ENCODE data around the gene RBKS.
"Not testable (repeated sequence)": the region's sequence is repeated elsewhere in the genome, so short reads cannot be mapped to it uniquely, and the experiment has no call there.

RBKS gene

DNA sequence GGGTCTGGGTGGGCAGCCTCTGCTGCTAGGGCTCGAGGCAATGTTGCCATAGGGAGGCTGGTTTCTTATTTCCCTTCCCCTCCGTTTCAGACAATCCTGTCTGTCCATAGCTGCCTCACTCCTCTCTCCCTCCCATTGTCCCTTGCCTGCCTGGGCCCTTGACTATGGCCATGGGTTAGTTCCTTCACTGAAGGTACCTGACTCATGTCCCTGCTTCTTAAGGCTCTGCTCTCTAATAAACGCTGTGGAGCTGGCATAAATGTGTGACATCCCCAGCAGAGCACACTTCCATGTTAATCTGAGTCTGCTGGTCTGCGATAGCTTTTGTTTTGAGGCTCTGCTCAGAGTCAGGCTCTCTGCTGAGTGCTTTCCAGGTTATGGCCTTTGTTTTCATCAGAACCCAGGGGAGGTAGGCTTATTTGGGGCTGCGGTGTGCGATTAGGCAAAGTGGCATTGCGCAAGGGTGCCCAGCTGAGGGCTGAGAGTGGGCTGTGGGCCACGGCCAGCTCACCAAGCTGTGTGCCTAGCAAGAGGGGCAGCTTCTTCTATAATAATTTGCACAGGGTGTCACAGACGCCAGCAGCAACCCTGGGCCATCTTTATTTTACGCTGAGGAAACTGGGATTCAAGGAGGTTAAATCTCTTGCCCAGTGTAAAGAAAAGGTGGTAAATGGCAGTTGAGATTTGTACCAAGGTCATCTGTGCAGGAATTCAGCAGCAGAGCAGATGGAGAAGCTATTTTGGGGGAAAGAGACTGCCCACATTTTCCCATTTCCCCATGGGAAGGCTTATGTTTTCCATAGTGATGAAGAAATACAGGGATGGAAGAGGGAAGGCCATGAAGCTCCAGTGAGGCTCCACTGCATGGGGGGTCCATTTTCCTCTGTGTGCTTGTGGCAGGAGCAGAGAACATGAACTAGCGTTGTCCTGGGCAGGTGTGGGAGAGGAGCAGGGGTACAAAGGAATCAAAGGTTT lies 93.1 kb downstream of the RBKS start:
- no peak for FAIRE-seq

GRCh38 chr2:27795868-27796277 lies 94.3 kb downstream of the RBKS start:
- FAIRE-seq, result no peak

GRCh38 chr2:27795093-27795834 lies 94.9 kb downstream of the RBKS start:
- FAIRE-seq, result no peak

- no peak for FAIRE-seq
These were observed 97.4 kb downstream of the RBKS start for GRCh38 chr2:27792759-27793158.

GRCh38 chr2:27790796-27791195 lies 99.4 kb downstream of the RBKS start:
- no peak for FAIRE-seq

DNA sequence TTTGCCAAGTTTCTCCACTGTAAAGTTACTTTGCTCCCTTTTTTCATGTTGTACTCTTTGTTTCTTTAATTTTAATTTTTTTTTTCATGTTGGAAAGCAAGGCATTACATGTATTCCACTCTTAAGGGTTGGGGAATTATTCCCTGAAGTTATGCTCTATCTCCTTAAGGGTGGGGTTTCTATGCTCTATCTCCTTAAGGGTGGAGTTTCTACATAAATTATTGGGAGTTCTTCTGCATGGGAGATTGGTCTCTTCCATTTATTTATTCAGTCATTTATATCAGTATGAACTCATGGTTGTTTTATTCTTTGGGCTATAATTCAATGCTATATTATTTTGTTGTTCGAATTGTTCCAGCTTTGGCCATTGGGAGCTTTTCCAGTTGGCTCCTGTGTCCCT lies 107.5 kb downstream of the RBKS start:
- FAIRE-seq, result no peak

- FAIRE-seq, result no peak
These were observed 108.7 kb downstream of the RBKS start for GRCh38 chr2:27781496-27781895.

DNA sequence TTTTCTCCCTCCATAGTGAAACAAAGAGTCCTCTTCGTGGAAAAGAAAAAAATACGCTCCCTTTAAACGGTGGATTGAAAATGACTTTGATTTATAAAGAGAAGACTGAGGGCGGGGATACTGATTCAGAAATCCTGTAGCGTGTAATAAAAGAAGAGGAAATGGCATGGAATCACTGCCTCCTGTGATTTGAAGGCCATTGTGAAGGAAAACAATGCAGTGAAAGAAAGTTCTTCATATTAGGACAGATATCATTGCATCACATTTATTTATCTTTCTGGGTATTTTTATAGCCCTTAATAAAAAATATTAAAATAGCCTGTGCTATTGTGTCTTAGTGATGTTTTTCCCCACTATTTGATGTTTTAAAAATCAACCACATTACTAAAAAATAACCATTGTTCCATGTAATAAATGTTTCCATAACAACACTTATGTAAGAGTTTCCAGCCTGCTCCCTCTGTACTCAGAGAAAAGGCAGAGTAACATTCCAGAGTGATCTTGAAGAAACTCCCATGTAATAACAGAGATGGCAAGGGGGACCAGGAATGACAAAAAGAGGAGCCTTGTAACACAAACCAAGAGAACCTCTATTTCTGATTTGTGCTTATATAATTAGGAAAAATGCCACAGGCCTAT lies 110.7 kb downstream of the RBKS start:
- FAIRE-seq, result no peak

- FAIRE-seq, result no peak
These were observed 113.5 kb downstream of the RBKS start for GRCh38 chr2:27776696-27777095.

DNA sequence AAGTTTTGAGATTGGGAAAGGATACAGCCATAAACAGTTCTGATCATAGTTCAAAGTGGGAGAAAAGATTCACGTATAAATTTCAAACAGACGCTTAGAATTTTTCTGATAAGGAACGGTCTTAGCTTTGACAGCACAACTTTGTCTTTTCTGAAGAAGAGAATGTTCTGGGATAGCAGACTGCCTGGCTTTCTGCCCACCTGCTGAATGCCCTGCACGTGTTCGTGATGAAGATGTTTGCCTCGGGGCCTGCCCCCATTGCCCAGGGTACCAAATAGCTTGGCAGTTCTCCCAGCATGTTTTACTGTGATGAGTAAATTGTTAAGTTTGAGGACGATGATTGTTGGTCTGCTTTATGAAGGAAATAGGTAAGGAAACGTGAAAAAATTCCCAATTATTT lies 114.1 kb downstream of the RBKS start:
- no peak for FAIRE-seq

GRCh38 chr2:27773959-27774358 lies 116.2 kb downstream of the RBKS start:
- FAIRE-seq, result no peak

DNA sequence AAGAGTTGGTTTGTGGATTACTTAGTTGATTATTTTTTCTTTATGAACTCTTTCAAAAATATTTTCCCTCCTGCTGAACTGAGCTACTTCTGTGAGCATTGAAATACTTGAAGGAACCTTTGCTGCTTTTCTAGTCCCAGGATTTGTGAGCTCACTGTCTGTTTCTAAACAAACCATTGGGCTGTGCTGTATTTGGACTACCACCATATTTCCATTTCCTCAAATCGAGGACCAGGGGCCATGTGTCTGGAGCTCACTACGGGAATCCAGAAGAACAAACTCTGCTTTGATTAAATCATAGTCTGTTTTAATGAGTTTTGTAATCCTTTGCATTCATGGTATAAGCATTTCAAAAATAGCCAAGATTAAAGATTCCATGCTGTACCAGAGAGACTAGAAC lies 117.4 kb downstream of the RBKS start:
- FAIRE-seq, result no peak

GRCh38 chr2:27771548-27772335 lies 118.4 kb downstream of the RBKS start, which contains the start of gene MRPL33:
Gene MRPL33 (plus strand): TSS chr2:27771719. CDS start chr2:27771778, 59 bp downstream.
- FAIRE-seq, result peak; percentile 58

GRCh38 chr2:27771202-27771547 lies 119.0 kb downstream of the RBKS start:
- FAIRE-seq, result no peak

DNA sequence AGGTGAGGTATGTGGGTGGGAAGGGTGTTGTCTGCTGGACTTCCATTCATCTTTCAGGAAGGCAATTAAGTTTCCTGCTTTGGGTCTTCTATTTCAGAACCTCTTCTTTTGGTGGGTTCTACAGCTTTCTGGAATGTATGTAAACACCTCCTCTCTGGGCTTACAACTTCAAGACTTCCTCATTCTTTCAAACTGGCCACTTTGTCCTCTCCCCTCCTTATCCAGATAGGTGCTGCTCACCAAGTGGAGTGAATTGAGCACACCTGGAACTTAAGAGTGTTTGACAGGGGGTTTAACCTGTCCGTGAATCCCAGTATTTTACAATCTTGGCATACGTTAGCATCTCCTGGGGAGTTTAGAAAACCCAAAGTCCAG lies 123.9 kb downstream of the RBKS start:
- FAIRE-seq, result no peak

DNA sequence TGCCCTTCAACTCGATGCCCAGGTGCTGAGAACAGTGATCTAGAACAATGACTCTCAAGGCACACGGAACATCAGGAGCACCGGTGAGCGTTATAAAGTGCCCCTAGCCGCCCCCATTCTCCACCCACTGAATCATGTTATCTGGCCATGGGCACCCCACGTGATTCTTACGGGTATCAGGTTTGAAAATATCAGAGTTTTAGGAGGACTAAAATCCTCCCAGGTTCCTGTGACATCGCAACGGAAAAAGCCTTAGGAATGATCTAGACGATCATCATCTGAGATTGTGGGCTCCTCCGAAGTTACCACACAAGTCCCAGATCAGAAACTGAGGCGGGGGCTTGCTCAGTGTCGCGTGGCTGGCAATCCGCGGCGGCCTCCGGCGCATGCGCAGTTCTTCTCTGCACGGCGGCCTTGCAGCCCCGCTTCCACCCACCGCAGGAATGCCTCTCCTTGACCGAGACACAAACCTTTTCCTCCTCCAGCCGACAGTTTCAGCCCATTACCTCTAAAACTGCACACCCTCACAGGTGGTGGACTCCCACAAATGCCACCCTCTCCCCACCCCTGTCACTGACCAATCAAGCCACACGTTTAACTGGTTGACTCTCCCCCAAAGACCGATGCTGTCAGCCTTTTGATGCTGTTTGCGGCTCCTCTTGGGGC lies 124.4 kb downstream of the RBKS start:
- no peak for FAIRE-seq

DNA sequence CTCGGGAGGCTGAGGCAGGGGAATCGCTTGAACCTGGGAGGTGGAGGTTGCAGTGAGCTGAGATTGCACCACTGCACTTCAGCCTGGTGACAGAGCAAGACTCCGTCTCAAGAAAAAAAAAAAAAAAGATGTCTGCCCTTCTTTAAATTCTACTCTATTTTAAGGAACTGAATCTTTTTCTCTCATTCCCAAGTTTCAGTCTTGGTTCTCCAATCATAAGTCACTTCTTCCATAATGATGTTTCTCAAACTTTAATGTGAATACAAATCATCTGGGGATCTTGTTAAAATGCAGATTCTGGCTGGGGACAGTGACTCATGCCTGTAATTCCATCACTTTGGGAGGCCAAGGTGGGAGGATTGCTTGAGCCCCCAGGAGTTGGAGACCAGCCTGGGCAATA lies 125.7 kb downstream of the RBKS start:
- not testable (repeated sequence) for FAIRE-seq

GRCh38 chr2:27763907-27764267 lies 126.3 kb downstream of the RBKS start:
- no peak for FAIRE-seq

DNA sequence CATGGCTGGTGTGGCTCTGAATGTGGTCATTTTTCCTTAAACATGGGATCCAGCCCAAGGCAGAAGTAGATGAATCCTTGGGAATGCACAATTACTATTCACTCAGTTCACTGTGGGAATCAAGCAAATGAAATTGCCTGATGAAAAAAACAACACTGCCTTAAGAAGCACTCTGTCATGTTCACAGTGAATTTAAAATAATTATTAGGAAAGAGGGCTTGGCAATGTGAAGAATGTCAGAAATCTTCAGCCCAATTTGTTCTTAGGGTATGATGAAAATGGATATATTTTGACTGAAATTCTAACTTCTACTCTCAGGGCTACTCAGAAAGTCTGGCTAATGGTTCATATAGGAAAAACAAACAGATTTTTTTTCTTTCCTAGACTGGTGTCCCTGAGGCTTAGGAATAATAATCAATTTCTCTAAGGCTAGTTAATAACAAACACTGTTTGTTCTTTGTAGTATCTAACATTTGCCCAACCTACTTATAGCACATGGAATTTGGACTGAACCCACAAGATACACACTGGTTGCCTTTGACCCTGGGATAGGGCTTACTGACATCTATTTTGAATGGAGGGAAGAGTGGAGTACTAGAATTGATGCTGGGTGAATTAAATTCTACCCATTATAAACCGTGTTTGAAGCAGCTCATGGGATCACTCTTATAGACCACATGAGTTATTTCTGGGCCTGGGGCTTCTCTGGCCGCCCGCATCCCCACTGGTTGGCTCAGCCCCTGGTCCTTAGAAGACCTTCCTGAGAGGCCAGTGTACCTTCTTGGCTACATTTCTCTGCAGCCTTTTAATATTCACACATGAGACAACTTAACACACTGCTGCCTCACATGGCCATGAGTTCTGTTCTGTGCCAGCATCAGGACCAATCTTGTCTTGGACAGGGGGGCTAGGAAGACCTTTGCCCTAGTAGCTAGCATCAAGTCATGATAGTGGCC lies 127.0 kb downstream of the RBKS start:
- FAIRE-seq, result no peak

DNA sequence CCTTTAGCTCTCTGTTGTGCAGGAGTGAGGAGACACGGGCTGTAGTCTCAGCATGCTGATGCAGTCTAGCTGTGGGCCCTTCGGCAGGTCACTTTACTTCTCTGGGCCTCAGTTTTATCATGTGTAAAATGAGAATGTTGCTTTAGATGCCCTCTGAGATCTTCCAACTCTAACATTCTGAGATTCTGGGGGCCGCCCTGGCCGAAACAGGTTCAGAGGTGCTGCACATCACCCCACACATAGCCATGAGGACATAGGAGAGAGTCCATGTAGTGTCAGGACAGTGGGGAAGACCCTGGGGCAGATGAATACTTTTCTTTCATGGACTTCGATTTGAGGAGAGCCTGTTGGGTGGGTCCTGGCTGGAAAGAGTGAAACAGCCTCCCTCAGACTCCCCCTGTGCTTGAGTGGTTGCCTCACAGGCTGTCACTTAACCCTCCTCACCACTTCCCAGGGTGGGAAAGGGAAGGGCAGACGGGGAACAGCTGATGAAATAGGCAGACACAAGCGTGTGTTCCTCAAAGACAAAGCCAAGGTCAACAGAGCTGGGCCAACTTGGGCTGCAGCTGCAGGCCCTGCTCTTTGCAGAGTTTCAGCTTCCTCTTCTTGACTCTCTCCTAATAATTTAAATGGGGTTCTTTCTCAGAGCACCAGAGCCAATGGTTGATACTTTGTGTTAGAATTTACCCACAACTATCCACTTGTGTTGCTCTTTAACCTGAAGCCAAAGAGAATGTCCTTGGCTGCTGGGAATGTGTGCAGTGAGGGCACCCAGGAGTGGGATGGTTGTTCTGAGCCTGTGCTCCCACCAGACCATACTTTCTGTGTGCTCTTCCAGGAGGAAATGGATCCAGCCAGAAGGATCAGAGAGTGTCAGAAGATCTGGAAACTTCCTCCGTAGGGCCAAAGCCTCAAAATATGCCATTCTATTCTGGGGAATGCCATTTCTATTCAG lies 133.4 kb downstream of the RBKS start:
- FAIRE-seq, result no peak

Data from TTC549 (cell line).